GM11168 (cell line): ENCODE measurements around the gene DTX2.
"Not testable (repeated sequence)": the region's sequence is repeated elsewhere in the genome, so short reads cannot be mapped to it uniquely, and the experiment has no call there.

Experiments used
- in situ Hi-C: fragments of 300-500 bp; cut with MboI; formaldehyde crosslinking; loops from one replicate; pipeline ENCODE4 v1.12.0; 2022; ENCODE audit warnings: low sequenced_read_pairs; ENCODE audit not compliant: unreplicated experiment

Gene DTX2

DNA sequence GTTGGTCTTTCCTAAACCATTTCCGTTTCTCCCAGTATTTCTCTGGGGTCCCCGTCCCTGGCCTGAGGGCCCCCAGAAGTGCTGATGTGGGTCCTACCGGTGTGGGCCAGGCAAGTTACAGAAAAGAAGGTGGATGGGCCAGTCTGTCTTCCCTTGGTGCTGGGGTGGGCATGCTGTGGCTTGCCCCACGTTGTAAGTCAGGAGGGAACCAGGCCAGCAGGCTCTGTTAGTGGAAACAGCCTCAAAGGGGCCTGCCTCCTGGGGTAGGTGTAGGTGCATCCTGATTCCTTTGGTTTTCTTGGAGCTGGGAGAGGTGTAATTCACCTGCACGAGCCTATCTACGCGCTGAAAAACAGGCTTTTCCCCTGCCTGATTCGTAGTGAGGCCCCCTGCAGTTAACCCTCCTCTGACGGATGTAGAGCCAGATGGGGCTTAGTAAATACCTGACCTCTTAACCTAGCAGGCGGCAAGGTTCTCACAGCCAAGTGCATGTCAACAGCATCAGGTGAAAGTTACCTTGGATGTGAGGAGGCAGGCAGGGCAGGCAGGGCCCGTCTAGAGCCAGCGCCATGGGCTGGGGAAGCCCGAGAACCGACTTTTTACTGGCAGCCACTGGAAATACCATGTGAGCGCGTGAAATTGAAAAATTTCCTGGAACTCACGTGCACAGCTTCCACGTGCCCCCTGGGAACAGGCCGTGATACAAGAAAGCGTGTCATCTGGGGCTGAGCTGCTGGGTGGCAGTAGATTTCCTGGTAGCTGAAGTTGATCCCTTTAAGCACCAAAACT is 24.5 kb downstream of the DTX2 start:
- in situ Hi-C loops = not testable (repeated sequence)

DNA sequence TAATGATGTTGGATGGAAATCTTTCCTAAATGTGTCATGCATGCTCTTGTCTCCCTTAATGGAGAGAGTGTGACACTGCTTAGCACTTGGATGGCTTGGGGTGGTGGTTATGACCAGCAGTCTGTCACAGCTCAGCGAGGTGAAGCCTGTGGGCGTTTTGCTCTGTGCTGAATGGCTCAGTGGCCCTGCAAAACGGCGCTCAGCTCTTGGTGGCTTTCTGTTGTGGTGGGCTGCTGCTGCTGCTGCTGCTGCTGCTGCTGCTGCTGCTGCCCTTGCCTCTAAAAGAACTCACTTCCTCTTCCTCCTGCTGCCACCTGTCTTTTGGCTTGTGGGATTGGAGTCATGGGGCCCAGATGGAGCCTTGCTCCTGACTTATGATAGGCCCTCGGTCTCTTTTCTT is 25.1 kb downstream of the DTX2 start:
- in situ Hi-C loops = not testable (repeated sequence)

DNA sequence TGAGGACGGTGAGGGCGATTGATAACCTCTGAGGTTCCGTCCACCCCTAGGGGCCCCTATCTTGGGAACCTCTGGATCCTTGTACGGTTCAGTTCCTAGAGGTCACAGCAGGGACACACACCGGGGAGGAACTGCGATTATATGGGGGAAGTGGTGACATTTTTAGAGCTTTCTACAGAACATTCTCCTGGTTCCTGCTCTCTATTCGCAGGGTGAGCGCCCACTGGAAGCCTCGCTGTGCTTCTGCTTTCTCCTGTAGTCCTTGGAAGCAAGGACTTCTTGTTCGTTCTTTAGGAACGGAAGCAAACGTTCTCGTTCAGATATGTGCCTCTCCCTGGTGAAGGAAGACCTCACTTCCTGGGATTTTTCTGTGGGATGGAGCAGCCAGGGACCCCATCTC is 26.5 kb downstream of the DTX2 start:
- in situ Hi-C loops = not testable (repeated sequence)

DNA sequence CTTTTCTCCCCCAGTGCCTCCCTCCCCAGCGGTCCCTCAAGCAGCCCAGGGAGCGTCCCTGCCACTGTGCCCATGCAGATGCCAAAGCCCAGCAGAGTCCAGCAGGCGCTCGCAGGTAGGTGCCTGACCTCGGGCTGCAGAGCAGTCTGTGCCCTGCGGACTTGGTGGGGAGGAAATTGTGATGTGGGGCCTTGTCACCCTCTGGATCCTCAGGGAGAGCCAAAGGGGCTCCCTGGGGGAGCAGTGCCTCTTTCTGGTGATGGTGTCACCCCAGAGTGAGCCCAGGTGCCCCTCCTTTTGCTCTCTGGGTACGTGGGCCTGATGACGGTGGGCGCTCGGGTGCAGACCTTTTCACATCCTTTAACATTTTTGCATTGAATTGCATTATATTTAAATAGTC is 30.6 kb downstream of the DTX2 start:
- in situ Hi-C loops = not testable (repeated sequence)

DNA sequence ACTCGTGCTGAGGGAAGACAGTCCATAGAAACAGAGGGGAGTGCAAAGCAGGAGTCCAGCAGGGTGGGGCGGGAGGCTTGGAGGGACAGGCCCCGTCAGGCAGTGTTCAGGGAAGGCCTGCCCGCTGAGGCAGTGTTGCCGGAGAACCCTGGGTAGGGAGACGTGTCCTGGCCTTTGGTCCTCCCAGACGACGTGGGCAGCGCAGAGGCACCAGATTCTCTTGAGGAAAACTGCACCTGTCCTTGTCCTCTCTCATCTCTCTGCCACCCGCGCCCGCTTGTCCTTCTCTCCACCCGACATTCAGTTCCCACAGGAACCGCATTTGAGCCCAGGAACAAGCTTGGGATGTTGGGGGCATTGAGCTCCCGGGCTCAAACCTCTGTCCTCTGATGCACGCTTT is 34.2 kb downstream of the DTX2 start:
- in situ Hi-C loops = not testable (repeated sequence)

DNA sequence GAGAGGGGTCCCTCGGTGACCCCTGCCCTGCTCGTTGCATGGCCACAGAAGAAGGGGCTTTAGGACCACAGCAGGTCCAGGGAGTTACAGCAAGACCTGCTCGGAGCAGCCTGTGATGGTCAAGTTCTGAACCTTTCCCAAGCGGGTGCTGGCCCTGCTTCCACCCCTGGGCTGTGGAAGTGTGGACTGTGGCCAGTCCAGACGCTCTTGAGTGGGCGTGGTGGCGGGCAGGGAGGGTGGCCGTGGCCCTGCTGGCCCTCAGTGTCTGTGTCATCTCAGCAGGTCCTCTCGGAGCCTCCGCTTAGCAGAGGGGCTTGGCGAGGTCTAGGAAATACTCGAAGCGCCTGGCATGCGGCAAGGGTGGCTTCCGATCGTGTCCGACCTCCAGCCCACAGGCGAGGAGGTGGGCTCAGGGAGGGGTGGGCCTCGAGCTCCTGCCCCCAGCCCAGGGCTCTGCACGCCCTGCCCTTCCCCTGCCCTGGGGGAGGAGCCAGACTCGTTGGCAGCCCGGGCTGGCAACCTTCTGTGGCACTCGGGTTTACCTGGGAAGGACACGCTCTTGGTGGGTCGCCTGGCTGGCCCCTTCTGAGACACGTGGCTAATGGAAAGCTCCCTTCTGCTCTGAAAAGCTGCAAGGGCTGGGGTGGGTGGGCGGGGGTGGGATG is 36.5 kb downstream of the DTX2 start:
- in situ Hi-C loops = not testable (repeated sequence)

DNA sequence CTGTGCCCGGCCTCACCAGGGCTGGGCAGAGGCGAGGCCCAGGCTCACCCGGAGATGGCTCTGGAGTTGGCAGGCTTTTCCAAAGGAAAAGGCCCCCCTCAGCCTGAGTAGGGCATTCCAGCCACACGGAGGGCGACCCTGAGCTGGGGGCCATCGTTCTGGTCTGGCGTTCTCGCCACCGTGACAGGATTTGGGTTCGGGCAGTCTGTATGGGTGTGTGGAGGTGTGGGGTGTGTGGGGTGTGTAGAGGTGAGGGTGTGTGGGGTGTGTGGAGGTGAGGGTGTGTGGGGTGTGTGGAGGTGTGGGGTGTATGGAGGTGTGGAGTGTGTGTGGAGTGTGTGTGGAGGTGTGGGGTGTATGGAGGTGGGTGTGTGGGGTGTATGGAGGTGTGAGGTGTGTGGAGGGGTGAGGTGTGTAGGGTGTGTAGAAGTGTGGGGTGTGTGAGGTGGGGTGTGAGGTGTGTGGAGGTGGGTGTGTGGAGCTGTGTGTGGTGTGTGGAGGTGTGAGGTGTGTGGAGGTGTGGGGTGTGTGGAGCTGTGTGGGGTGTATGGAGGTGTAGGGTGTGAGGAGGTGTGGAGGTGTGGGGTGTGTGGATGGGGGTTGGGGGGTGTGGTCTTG is 37.2 kb downstream of the DTX2 start:
- in situ Hi-C loops = not testable (repeated sequence)

DNA sequence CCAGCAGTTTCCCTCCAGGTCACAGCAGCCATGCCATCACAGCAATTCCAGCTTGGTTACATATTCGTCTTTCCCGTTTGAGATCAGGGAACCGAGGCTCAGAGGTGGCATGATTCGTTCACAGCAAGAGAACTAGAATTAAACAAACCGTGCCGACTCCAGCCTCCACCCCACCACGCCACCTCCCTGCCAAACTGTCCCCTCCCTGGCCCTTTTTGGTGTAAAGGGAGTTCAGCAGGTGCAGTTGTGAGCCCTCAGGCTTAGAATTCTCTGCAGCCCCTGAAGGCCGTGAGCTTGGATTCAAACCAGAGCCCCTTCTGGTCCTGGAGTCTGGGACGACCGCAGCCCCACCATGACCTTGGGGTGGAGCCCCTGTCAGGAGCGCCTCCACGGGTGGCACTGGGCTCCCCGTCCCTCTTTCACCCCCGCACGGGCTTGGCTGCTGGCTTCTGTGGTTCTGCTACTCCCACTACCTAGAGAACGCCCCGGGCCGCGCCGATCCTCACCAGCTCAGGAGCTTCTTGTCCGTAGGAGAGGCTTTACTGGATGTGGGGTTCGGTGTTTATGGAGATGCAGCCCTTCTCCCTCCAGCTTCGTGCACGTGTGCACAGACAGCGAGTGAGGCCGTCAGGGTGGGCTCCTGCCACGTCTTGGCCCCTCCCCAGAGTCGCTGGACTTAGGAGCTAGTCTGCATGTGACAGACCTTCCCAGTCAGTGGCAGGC is 37.9 kb downstream of the DTX2 start:
- in situ Hi-C loops = not testable (repeated sequence)

DNA sequence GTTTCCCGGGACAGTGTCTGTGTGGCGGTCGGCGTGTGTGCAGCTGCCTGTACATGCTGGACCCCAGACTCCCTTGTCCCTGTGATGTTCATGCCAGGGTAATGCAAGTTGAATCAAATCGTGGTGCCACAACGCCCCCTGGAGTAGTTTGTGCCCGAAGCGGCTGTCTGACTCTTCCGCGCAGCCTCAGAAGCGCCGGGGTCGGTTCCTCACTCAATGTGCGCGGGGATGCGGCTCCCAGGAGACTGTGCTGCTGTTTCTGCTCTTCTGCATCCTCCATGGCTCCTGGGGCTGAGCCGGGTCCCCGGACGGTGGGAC is 38.4 kb downstream of the DTX2 start:
- in situ Hi-C loops = loop anchor here (5.0 kb wide), 1 partner anchor 502 kb away; no protein-coding TSS in a partner anchor

DNA sequence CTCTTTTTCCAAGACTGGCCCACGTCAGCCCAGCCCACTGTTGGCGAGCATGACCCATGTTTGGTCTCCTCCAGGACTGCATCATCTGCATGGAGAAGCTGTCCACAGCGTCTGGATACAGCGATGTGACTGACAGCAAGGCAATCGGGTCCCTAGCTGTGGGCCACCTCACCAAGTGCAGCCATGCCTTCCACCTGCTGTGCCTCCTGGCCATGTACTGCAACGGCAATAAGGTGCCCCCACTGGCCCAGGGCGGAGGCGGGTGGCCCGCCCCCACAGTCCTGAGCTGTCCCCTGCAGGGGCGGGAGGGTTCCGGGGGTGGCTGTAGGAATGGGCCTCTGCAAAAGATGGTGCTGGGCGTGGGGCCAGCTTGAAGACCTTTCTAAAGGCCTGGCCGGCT is 40.7 kb downstream of the DTX2 start:
- in situ Hi-C loops = loop anchor here (5.0 kb wide), 1 partner anchor 500 kb away; no protein-coding TSS in a partner anchor

DNA sequence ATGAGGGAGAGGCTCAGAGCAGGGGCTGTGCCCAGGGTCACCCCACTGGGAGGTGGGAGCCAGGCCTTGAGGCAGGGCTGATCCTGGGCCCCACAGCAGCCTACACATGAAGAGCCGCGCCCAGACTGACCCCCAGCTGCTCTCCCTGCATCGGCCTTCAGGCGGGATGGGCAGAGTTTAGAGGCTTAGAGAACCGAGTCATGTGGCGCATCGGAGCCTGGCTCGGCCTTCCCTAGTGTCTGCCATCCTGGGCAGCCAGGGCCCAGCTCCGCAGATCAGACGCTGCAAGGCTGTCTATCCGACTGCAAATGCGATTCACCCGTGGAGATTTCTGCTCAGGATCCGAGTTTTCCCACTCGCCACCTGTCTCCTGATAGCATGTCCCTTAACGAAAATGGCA is 41.3 kb downstream of the DTX2 start:
- in situ Hi-C loops = loop anchor here (5.0 kb wide), 1 partner anchor 499 kb away; no protein-coding TSS in a partner anchor

DNA sequence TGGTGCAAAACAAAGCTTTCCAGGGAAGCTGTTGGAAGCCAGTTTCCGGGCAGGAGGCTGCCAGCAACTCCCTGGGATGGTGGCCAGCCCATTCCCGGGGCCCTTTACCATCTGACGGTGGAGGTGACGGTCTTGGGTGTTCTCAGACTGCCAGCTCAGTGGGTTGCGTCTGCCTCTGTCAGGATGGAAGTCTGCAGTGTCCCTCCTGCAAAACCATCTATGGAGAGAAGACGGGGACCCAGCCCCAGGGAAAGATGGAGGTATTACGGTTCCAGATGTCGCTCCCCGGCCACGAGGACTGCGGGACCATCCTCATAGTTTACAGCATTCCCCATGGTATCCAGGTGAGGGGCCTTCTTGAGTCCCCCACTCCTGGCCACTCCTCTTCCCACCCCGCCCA is 41.7 kb downstream of the DTX2 start:
- in situ Hi-C loops = loop anchor here (5.0 kb wide), 1 partner anchor 499 kb away; no protein-coding TSS in a partner anchor

DNA sequence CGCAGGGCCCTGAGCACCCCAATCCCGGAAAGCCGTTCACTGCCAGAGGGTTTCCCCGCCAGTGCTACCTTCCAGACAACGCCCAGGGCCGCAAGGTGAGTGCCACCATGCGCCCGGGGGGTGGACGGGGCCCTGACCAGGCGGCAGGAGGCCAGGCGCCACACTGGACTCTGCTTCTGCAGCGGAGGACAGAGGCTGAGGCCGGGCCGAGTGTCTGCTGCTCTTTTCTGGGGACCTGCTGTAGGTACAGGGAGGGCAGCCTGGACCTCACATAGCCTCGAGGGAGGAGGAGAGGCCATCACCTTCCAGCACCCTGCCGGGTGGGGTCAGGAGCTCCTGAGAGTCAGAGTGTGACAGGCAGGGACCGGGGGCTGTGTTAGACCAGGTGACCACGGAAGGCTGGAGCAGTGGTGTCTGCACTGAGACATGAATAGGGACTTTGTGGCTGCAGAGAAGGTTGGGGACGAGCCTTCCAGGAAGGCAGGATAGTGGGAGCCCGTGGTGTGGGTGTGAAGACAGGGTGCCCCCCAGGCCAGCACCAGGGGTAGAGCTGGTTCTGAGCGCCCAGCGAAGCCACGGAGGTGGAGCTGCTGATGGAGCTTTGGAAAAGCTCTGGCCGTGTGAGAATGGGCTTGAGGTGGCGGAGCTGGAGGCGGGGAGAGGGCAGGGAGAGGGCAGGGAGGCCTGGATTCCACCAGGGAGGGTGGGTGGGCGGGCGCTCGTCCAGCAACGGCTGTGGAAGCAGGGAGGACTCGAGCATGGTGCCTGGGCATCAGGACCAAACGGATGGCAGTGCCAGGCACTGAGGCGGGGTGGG is 43.0 kb downstream of the DTX2 start:
- in situ Hi-C loops = loop anchor here (5.0 kb wide), 2 partner anchors 48 to 498 kb away; no protein-coding TSS in a partner anchor

DNA sequence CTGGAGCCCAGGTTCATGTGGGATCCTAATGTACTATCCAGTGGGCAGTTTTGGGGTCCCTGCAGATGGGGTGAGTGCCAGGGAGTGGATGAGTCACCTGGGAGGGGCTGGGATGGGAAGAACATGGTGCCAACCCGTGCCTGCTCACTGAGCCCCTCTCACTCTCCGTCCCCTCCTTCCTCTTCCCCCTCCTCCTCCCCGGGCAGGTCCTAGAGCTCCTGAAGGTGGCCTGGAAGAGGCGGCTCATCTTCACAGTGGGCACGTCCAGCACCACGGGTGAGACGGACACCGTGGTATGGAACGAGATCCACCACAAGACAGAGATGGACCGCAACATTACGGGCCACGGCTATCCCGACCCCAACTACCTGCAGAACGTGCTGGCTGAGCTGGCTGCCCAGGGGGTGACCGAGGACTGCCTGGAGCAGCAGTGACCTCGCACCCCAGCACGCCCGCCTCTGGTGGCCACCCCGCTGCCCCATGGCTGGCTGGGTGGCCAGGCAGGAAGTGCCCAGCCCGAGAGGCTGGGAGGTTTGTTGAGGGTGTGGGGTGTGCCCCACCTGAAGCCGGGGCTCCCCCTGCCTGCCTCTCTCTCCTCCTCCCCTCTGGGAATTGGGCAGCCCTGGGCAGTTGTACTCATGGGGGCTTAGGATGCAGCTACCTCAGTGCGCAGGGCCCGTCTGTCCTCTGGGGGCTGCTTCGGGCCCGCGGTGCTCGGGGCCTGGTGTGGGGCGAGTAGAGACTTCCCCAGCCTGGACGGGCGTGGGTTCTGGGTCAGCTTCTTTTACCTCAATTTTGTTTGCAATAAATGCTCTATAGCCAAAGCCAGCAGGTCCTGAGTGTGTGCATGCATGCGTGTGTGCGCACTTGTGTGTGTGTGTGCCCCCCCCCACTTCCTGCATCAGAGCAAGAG is 43.9 kb downstream of the DTX2 start:
- in situ Hi-C loops = loop anchor here (5.0 kb wide), 1 partner anchor 47 kb away; no protein-coding TSS in a partner anchor

DNA sequence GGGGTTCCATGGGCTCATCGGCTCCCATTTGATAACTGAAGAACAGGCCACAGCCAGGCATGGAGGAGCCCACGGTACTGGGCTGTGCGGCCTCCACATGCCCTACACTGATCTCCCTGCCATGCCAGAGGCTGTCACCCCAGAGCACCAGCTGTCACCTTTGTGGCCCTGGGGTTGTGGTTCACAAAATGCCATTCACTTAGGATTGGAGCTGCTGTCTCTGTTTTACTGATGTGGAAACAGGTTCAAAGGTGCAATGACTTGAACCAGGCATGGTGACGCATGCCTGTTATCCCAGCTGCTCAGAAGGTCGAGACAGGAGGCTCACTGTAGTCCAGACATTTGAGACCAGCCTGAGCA is 44.6 kb downstream of the DTX2 start:
- in situ Hi-C loops = loop anchor here (5.0 kb wide), 1 partner anchor 46 kb away; no protein-coding TSS in a partner anchor

DNA sequence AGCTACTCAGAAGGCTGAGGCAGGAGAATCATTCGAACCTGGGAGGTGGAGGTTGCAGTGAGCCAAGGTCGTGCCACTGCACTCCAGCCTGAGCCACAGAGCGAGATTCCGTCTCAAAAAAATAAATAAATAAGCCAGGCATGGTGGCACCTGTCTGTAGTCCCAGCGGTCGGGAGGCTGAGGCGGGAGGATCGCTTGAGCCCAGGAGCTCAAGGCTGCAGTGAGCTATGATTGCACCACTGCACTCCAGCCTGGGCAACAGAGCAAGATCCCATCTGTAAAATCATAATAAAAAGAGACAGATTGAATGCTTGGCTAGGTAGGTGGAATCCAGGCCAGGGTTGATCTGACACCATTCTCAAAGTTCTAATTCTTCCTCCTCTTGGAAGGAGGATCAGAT is 45.1 kb downstream of the DTX2 start:
- in situ Hi-C loops = loop anchor here (5.0 kb wide), 1 partner anchor 46 kb away; no protein-coding TSS in a partner anchor

DNA sequence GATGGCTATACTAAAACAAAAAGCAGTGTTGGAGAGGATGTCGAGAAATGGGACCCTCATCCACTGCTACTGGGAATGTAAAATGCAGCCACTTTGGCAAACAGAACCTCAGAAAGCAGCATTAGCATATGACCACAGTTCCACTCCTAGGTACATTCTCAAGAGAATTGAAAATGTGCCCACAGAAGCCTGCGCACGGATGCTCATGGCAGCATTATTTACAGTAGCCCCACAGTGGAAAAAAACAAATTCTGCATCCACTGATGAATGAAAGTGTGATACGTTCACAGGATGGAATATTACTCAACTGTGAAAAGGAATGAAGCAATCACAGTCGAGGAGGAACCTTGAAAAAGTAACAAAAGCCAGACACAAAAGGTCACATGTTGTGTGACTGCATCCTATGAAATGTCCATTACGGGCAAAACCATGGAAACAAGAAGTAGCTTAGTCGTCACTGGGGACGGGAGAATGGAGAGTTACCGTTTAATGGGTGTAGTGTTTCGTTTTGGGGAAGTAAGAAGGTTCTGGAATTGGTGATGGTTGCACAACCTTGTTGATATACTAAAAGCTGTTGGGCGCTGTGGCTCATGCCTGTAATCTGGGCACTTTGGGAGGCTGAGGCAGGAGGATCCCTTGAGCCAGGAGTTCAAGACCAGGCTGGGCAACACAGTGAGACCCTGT is 46.4 kb downstream of the DTX2 start:
- in situ Hi-C loops = loop anchor here (5.0 kb wide), 1 partner anchor 44 kb away; no protein-coding TSS in a partner anchor
